Neuronal stem cell (in vitro differentiated cells): ENCODE data around the gene PAPLN.
A peak's percentile ranks its signal among the peaks of the same experiment; 100 is the strongest.

Experiments used
- DNase-seq: peaks from one replicate; pipeline ENCODE4 v3.0.0-alpha.2; 2013; ENCODE audit warnings: low spot score
- H2AFZ ChIP-seq: one replicate; pipeline ENCODE4 v1.6.1; 2013; ENCODE audit warnings: mild to moderate bottlenecking, low read length, inconsistent platforms
- H2AK5ac ChIP-seq: 2 replicates; pipeline ENCODE4 v1.6.1; 2013; ENCODE audit warnings: low read depth, mild to moderate bottlenecking, inconsistent platforms, low read length, moderate library complexity, mixed read lengths
- H2BK120ac ChIP-seq: 2 replicates; pipeline ENCODE4 v1.6.1; 2013; ENCODE audit warnings: low read depth, mild to moderate bottlenecking, inconsistent platforms, low read length, moderate library complexity, mixed read lengths
- H2BK12ac ChIP-seq: one replicate; pipeline ENCODE4 v1.6.1; 2013; ENCODE audit warnings: low read length, inconsistent platforms
- H2BK15ac ChIP-seq: 2 replicates; pipeline ENCODE4 v1.6.1; 2013; ENCODE audit warnings: mild to moderate bottlenecking, low read length, inconsistent platforms, mixed read lengths
- H2BK5ac ChIP-seq: one replicate; pipeline ENCODE4 v1.6.1; 2013; ENCODE audit warnings: inconsistent platforms, mild to moderate bottlenecking, low read length, moderate library complexity
- H3K14ac ChIP-seq: one replicate; pipeline ENCODE4 v1.6.1; 2013; ENCODE audit warnings: low read length, inconsistent platforms
- H3K18ac ChIP-seq: 2 replicates; pipeline ENCODE4 v1.6.1; 2013; ENCODE audit warnings: low read length, inconsistent platforms
- H3K23ac ChIP-seq: 2 replicates; pipeline ENCODE4 v1.6.1; 2013; ENCODE audit warnings: low read depth, mild to moderate bottlenecking, mixed read lengths, low read length, inconsistent platforms; ENCODE audit not compliant: poor library complexity
- H3K27ac ChIP-seq: replicated peaks from 3 replicates; pipeline ENCODE4 v1.5.1; 2013; ENCODE audit warnings: low read length, inconsistent platforms
- H3K27me3 ChIP-seq, 3 experiments: 2 replicates each; pipeline ENCODE4 v1.6.1; 2013; ENCODE audit warnings: low read length in 3 of 3, mild to moderate bottlenecking in 2 of 3, inconsistent platforms in 1 of 3, low read depth in 1 of 3, mixed read lengths in 1 of 3, moderate library complexity in 1 of 3; ENCODE audit not compliant: control insufficient read depth in 3 of 3, insufficient read depth in 3 of 3
- H3K36me3 ChIP-seq, 2 donors: replicated peaks in 1 of 2; 2 replicates each; pipeline ENCODE4 v1.6.1; 2013; ENCODE audit warnings: low read length in 2 of 2; ENCODE audit not compliant: control insufficient read depth in 2 of 2, insufficient read depth in 2 of 2
- H3K4ac ChIP-seq: 2 replicates; pipeline ENCODE4 v1.6.1; 2013; ENCODE audit warnings: inconsistent platforms, mild to moderate bottlenecking, low read length, moderate library complexity
- H3K4me1 ChIP-seq, 2 donors: 1 replicate in 1 of 2; 2 replicates in 1 of 2; pipeline ENCODE4 v1.6.1; 2013; ENCODE audit warnings: low read length in 2 of 2, low read depth in 1 of 2; ENCODE audit not compliant: control insufficient read depth in 2 of 2, insufficient read depth in 1 of 2
- H3K4me2 ChIP-seq: one replicate; pipeline ENCODE4 v1.6.1; 2013; ENCODE audit warnings: mild to moderate bottlenecking, low read length, inconsistent platforms; ENCODE audit not compliant: insufficient read depth, poor library complexity, severe bottlenecking
- H3K4me3 ChIP-seq, 2 donors: 2 replicates each; pipeline ENCODE4 v1.5.1; 2013; ENCODE audit warnings: low read length in 2 of 2, mild to moderate bottlenecking in 2 of 2, inconsistent platforms in 1 of 2, moderate library complexity in 1 of 2
- H3K79me1 ChIP-seq: one replicate; pipeline ENCODE4 v1.6.1; 2013; ENCODE audit warnings: low read depth, mild to moderate bottlenecking, inconsistent platforms, low read length, moderate library complexity
- H3K9ac ChIP-seq: one replicate; pipeline ENCODE4 v1.6.1; 2013; ENCODE audit warnings: mild to moderate bottlenecking, low read depth, low read length, inconsistent platforms; ENCODE audit not compliant: poor library complexity
- H3K9me3 ChIP-seq, 2 donors: replicated peaks in 1 of 2; 2 replicates each; pipeline versions ENCODE3 to v1.6.1; 2013; ENCODE audit warnings: low read length in 2 of 2, mild to moderate bottlenecking in 2 of 2, inconsistent platforms in 1 of 2, low read depth in 1 of 2, mixed read lengths in 1 of 2, moderate library complexity in 1 of 2; ENCODE audit not compliant: control insufficient read depth in 2 of 2, insufficient read depth in 1 of 2
- H4K8ac ChIP-seq: one replicate; pipeline ENCODE4 v1.6.1; 2013; ENCODE audit warnings: low read depth, mild to moderate bottlenecking, inconsistent platforms, low read length, moderate library complexity
- H4K91ac ChIP-seq: one replicate; pipeline ENCODE4 v1.6.1; 2013; ENCODE audit warnings: low read length, low read depth, mild to moderate bottlenecking, inconsistent platforms; ENCODE audit not compliant: poor library complexity
- WGBS, 2 donors: extraction: QIAGEN DNeasy Blood & Tissue Kit; methylation state at CpG; one replicate each; pipeline ENCODE4 v1.1.7; 2013; ENCODE audit warnings: missing lambda C conversion rate in 2 of 2, mixed read lengths in 1 of 2; ENCODE audit not compliant: insufficient read length in 2 of 2, insufficient replicate concordance in 1 of 2; ENCODE audit errors: extremely low coverage in 2 of 2; 5-methylcytosine and 5-hydroxymethylcytosine counted together

The PAPLN gene

GRCh38 chr14:73208390-73208789 lies 28.9 kb upstream of the PAPLN start:
- H3K4me1 ChIP-seq = no peaks in the 10 kb centered on the region
- H2BK15ac ChIP-seq = no peak overlapping the region
- peaks cover 24 to 95% of the 10 kb centered on the region in 2 donors for H3K36me3 ChIP-seq
- no peak overlapping the region for H3K27ac ChIP-seq
- H2BK120ac ChIP-seq = no peak overlapping the region
- no peak overlapping the region for H3K14ac ChIP-seq
- H3K18ac ChIP-seq = no peak overlapping the region
- peak overlapping the region; percentile 19 for H3K23ac ChIP-seq
- DNase-seq = no peak
- H3K9me3 ChIP-seq = peaks cover 14 to 28% of the 10 kb centered on the region in 2 donors
- no peaks in the 10 kb centered on the region for H3K27me3 ChIP-seq
- H2AFZ ChIP-seq = no peak overlapping the region
- no peak overlapping the region for H3K4me3 ChIP-seq
- no peak overlapping the region for H2AK5ac ChIP-seq
- H2BK12ac ChIP-seq = no peak overlapping the region
- H3K4ac ChIP-seq = no peak overlapping the region
- H2BK5ac ChIP-seq = no peak overlapping the region
- no peak overlapping the region for H4K8ac ChIP-seq
- no CpG with 5 or more reads among the region's 3 CpGs for WGBS, 2 donors
- H3K9ac ChIP-seq = no peak overlapping the region
- no peak overlapping the region for H3K4me2 ChIP-seq
- no peaks in the 10 kb centered on the region for H3K79me1 ChIP-seq
- no peak overlapping the region for H4K91ac ChIP-seq

- Histone ChIP-seq H3K79me1 (no peaks in the 10 kb centered on the region), H3K18ac (no peak overlapping the region), H3K23ac (peak overlapping the region; percentile 19), H2AK5ac (no peak overlapping the region), H3K4ac (no peak overlapping the region), H4K8ac (no peak overlapping the region), H3K14ac (no peak overlapping the region), H3K9me3 (peaks cover 14 to 28% of the 10 kb centered on the region in 2 donors), H2AFZ (no peak overlapping the region), H3K9ac (no peak overlapping the region), H3K4me2 (no peak overlapping the region), H2BK5ac (no peak overlapping the region), H3K27ac (no peak overlapping the region), H4K91ac (no peak overlapping the region), H2BK15ac (no peak overlapping the region), H3K27me3 (no peaks in the 10 kb centered on the region), H3K4me1 (no peaks in the 10 kb centered on the region), H3K36me3 (peaks cover 25 to 95% of the 10 kb centered on the region in 2 donors), H2BK120ac (no peak overlapping the region), H3K4me3 (no peak overlapping the region), H2BK12ac (no peak overlapping the region)
- no peak for DNase-seq
- WGBS, 2 donors = no CpG with 5 or more reads among the region's 8 CpGs
Measured at GRCh38 chr14:73208846-73209245, 28.5 kb upstream of the PAPLN start.

- Histone ChIP-seq H3K14ac (no peak overlapping the region), H2BK120ac (no peak overlapping the region), H4K91ac (no peak overlapping the region), H3K9me3 (peaks cover 14 to 28% of the 10 kb centered on the region in 2 donors), H3K18ac (no peak overlapping the region), H2AK5ac (no peak overlapping the region), H2BK5ac (no peak overlapping the region), H3K4ac (no peak overlapping the region), H3K27ac (no peak overlapping the region), H3K23ac (no peak overlapping the region), H3K9ac (no peak overlapping the region), H3K27me3 (no peaks in the 10 kb centered on the region), H3K4me3 (no peak overlapping the region), H4K8ac (no peak overlapping the region), H3K4me1 (no peaks in the 10 kb centered on the region), H2BK15ac (no peak overlapping the region), H2AFZ (no peak overlapping the region), H3K79me1 (no peaks in the 10 kb centered on the region), H3K4me2 (no peak overlapping the region), H3K36me3 (peaks cover 25 to 95% of the 10 kb centered on the region in 2 donors), H2BK12ac (no peak overlapping the region)
- no CpG with 5 or more reads among the region's 2 CpGs for WGBS, 2 donors
- no peak for DNase-seq
Measured at GRCh38 chr14:73209953-73210352, 27.4 kb upstream of the PAPLN start.

GRCh38 chr14:73211251-73212040 lies 25.9 kb upstream of the PAPLN start:
- Histone ChIP-seq H4K91ac (no peak overlapping the region), H3K36me3 (peaks cover 23 to 95% of the 10 kb centered on the region in 2 donors), H3K4ac (no peak overlapping the region), H3K9ac (no peak overlapping the region), H2AFZ (no peak overlapping the region), H3K9me3 (peaks cover 14 to 28% of the 10 kb centered on the region in 2 donors), H3K4me3 (no peak overlapping the region), H2BK12ac (no peak overlapping the region), H3K23ac (no peak overlapping the region), H3K14ac (no peak overlapping the region), H2BK15ac (no peak overlapping the region), H2BK5ac (no peak overlapping the region), H3K79me1 (no peaks in the 10 kb centered on the region), H3K27me3 (no peaks in the 10 kb centered on the region), H2AK5ac (no peak overlapping the region), H4K8ac (no peak overlapping the region), H3K27ac (no peak overlapping the region), H3K4me2 (no peak overlapping the region), H3K18ac (no peak overlapping the region), H3K4me1 (no peaks in the 10 kb centered on the region), H2BK120ac (no peak overlapping the region)
- no CpG with 5 or more reads among the region's 7 CpGs for WGBS, 2 donors
- DNase-seq = no peak
